Measurements from ENCODE around the gene AGTR1. TPM values are rescaled to one million over a fixed set of nuclear protein-coding genes. Genes with fewer than 3 reads are reported as not detected.
"Not testable (repeated sequence)": the region's sequence is repeated elsewhere in the genome, so short reads cannot be mapped to it uniquely, and the experiment has no call there.

AGTR1 gene
- polyA plus RNA-seq, 12 donors: 22.3 to 49.3 (median 31.8) TPM; not detected in 1

GRCh38 chr3:148714521-148714920 lies 16.8 kb downstream of the AGTR1 start:
- no peak for DNase-seq

GRCh38 chr3:148716657-148717056 lies 19.0 kb downstream of the AGTR1 start:
- DNase-seq: no peak

DNA sequence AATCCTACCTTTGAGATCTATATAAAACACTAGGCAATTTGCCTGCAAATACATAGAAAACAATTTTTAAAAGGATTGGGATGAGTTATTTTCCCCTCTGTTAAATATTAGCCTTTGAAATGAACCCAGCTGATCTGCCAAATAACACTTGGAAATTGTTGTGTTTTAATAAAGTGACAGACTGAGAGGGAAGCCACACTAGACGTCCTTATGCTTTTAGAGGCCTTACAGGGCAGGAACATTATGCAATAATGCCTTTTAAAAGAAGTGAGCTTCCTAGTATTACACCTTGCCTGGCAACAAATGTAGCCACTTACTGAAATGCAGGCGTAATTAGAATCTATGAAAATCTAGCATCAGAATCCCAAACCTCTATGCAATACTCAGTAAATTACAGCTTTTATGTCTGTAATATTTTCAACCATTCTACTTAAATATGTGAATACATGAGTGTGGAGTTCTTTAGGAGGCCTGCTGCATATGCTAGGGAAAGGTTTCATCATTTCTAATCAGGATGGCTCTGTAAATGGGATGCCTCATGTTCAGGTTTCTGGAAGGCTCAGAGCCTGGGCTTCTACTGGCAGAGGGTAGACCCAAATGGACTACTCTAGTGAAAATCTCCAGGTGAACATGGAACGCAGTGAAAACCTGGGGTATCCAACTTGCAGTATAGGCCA lies 20.3 kb downstream of the AGTR1 start:
- DNase-seq: no peak

GRCh38 chr3:148718982-148719862 lies 21.5 kb downstream of the AGTR1 start:
- DNase-seq: no peak

GRCh38 chr3:148720873-148721272 lies 23.2 kb downstream of the AGTR1 start:
- DNase-seq: no peak

DNA sequence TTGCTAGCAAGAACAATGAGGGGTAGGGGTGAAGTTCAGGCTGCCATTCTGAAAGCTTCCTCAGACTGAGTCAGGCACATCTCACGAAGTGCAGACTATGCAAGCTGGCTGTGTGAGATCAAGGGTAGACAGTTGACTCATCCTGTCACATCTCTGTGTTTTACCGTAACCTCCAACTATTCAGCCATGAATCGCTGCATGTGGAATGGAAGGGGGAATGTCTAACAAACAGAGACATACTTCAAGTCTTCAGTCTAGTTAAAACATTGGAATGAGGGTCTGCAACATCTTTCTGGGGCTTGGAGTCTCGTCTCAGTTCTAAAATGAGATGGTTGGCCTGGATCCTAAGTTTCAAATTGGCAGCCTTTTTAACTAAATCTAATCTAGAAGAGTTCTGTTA lies 25.9 kb downstream of the AGTR1 start:
- DNase-seq: no peak

DNA sequence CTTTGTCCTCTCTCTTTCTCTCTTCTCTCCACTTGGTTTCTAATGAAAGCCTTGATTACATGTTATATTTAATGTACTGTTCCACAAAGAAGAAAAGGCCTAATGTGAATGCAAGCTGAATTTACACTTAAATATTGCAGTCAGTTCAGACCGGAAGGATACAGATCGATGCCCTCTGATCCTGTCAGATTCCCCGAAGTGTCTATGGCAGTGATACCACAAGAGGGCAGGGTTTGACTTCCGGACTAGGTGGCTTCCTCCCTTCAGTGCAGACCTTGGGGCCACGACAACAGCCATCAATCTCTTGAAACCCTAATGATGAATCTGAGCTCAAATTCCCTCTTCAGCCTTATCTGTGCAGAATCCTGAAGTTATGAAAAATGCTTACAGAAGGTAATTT lies 29.5 kb downstream of the AGTR1 start:
- DNase-seq: no peak

GRCh38 chr3:148728753-148729152 lies 31.1 kb downstream of the AGTR1 start:
- no peak for DNase-seq

- DNase-seq: no peak
These were observed 31.9 kb downstream of the AGTR1 start for GRCh38 chr3:148729476-148730055.

DNA sequence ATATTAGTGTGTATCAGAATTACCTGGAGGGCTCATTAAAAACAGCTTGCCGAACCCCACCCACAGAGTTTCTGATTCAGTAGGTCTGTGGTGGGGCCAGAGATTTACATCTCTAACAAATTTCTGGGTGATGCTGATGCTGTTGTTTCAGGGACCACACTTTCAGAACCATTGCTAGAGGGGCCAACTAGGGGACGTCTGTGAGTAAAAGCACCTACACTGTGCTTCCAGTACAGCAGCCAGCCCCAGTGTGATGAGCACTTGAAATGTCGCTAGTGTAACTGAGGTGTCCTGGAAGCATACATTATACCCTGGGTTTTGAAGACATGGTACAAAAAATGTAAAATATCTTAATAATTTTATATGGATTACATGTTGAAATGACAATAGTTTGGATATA lies 33.0 kb downstream of the AGTR1 start:
- DNase-seq: no peak

- no peak for DNase-seq
These were observed 37.9 kb downstream of the AGTR1 start for GRCh38 chr3:148735597-148735996.

DNA sequence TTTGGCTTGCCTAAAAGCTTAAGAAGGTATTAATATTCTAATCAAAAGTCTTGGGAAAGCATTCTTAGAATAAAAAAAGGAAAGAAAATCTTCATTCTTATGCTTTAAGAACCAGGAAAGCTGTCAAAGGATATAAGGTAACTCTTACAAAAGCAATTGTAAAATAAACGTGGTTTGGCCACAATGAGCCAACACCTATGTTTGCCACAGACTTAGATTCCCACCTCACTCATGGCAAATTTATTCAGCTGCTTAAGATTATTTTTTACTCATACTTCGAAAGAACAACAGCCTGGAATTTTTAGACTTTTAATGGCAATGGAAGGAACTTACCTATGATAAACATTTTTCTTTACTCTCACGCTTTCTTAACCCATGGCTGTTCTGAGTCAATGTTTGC lies 38.4 kb downstream of the AGTR1 start:
- no peak for DNase-seq

DNA sequence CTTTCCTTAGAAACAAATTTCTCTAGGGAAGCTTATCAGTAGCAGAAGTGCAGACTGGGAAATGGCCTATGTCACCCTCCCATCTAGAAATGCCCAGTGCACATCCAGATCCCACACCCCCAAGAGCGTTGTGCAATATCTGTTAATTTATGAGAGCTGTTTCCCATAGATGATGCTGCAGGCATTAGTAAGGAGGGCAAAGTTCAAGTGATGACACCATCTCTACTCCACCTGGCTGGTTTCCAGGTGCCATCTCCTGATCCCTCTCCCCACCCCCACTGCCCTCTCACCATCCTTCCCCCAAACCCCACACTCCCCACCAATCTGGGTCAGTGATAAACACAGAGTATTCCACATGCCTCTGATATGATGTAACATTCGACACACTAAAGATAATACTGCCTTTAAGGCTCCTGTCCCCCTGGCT lies 39.4 kb downstream of the AGTR1 start:
- no peak for DNase-seq

GRCh38 chr3:148739720-148740119 lies 42.0 kb downstream of the AGTR1 start:
- DNase-seq: no peak

DNA sequence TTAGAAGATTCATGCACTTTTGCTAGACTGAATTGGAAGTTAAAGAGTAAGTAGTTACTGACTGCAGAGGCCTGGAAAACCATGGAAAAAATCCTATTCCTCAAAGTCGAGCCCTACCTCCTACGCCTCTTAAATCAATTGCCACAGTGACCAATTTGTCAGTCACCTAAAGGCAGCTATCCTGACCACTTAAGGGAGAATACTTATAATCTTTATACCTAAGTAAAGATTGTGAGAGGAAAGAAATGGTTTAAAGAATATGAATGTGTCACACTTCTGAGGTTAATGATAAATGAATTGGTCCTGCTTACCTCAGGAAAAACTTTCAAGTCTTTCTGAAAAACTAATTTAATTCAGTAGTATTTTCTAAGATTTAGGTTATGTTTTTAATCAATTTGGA lies 42.6 kb downstream of the AGTR1 start:
- DNase-seq: no peak

DNA sequence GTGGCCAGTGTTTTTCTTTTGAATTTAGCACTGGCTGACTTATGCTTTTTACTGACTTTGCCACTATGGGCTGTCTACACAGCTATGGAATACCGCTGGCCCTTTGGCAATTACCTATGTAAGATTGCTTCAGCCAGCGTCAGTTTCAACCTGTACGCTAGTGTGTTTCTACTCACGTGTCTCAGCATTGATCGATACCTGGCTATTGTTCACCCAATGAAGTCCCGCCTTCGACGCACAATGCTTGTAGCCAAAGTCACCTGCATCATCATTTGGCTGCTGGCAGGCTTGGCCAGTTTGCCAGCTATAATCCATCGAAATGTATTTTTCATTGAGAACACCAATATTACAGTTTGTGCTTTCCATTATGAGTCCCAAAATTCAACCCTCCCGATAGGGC lies 43.5 kb downstream of the AGTR1 start:
- no peak for DNase-seq

DNA sequence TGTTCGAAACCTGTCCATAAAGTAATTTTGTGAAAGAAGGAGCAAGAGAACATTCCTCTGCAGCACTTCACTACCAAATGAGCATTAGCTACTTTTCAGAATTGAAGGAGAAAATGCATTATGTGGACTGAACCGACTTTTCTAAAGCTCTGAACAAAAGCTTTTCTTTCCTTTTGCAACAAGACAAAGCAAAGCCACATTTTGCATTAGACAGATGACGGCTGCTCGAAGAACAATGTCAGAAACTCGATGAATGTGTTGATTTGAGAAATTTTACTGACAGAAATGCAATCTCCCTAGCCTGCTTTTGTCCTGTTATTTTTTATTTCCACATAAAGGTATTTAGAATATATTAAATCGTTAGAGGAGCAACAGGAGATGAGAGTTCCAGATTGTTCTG lies 44.4 kb downstream of the AGTR1 start:
- no peak for DNase-seq

DNA sequence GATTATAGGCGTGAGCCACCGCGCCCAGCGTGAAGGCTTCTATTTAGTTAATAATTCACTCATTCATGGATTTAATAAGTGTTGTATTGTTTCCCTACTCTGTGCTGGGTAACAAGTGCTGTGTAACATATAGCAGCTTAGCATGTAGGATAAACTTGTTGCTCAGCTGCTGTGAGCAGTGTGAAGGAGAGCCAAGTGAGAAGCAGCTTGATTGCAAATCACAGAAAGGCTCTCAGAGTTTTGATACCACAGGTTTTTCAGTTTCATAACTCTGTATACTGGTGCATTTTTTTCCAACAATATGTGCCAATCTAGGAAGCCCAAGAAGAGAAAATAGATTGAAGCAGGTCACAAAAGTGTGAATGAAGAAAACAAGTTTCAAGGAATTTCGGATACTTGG lies 48.4 kb downstream of the AGTR1 start:
- DNase-seq: no peak

- DNase-seq: no peak
These were observed 50.6 kb downstream of the AGTR1 start for GRCh38 chr3:148748283-148748682.

- no peak for DNase-seq
These were observed 52.6 kb downstream of the AGTR1 start for GRCh38 chr3:148750296-148750695.

GRCh38 chr3:148751461-148751860 lies 53.8 kb downstream of the AGTR1 start:
- DNase-seq: no peak

GRCh38 chr3:148753385-148753784 lies 55.7 kb downstream of the AGTR1 start:
- not testable (repeated sequence) for DNase-seq

DNA sequence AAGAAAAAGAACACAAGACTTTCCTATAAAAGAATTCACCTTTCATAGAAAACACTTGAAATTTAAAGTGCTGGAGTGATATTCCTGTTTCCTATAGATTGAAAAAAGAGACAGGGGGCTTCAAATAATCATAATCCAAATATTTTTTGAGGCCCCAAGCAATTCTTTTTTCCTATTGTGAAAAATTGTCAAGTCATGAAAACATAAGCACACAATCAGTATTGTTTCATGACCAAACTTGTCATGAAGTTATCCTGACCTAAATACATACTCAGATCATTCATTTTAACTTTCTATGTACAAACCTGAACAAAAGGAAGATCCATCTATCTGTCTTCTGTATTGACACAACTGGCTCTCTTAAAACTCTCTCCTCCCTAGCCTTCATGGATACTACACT lies 57.9 kb downstream of the AGTR1 start:
- no peak for DNase-seq
